GM12891 (cell line): Measurements from ENCODE around the gene GALNT9.

Experiments used
- DNase-seq: peaks from one replicate; pipeline ENCODE4 v3.0.0; 2011; ENCODE audit warnings: low spot score; ENCODE audit not compliant: insufficient read length
- FAIRE-seq: peaks from 2 replicates; lab custom pipeline; 2011; peaks lifted over from hg19 to GRCh38; lab: Jason Lieb, UNC
- PAX5 ChIP-seq: IDR thresholded peaks from 2 replicates; pipeline ENCODE4 v1.6.1; 2011; ENCODE audit warnings: low read length, moderate library complexity, mild to moderate bottlenecking; ENCODE audit not compliant: insufficient read depth, severe bottlenecking
- POLR2A ChIP-seq: IDR thresholded peaks from 2 replicates; pipeline ENCODE4 v1.6.1; 2011; ENCODE audit warnings: low read depth, low read length, control low read depth
- POLR2AphosphoS5 ChIP-seq: IDR thresholded peaks from 2 replicates; pipeline ENCODE4 v1.6.1; 2011; ENCODE audit warnings: low read depth, low read length, control low read depth
- POU2F2 ChIP-seq: IDR thresholded peaks from 2 replicates; pipeline ENCODE4 v1.6.1; 2011; ENCODE audit warnings: low read depth, mild to moderate bottlenecking, control low read depth, low read length, moderate library complexity
- SPI1 ChIP-seq: IDR thresholded peaks from 2 replicates; pipeline ENCODE4 v1.6.1; 2011; ENCODE audit warnings: low read depth, low read length, control low read depth
- TAF1 ChIP-seq: IDR thresholded peaks from 2 replicates; pipeline ENCODE4 v1.6.1; 2011; ENCODE audit warnings: low read depth, low read length, control low read depth

The GALNT9 gene

GRCh38 chr12:132170094-132170636, 159.2 kb downstream of the GALNT9 start:
- FAIRE-seq (no peak), DNase-seq (no peak)
- TF ChIP-seq PAX5 = no peak
- no peak for TF ChIP-seq POLR2A
- no peak for TF ChIP-seq SPI1
- TF ChIP-seq TAF1 = no peak
- TF ChIP-seq POLR2AphosphoS5 = no peak
- no peak for TF ChIP-seq POU2F2

DNA sequence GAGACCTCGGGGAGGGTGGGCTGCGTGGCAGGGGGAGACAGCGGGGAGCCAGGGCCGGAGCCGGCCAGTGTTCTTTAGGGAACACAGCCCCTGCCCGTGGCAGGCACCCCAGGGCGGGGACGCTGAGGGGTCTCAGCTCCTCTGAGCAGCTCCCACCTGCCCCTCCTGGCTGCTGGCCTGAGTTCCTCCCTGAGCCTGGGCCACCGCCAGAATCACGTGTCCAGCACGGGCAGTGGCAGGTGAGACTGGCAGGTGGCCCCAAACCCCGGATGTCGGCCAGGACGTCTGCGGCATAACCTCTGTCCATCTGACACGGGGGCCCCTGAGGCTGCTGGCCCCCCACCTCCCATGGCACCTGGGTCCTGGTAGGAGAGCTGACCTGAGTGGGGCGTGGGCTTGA, 160.0 kb downstream of the GALNT9 start:
- FAIRE-seq = no peak
- TF ChIP-seq TAF1 (no peak), SPI1 (no peak), PAX5 (no peak), POU2F2 (no peak), POLR2A (no peak), POLR2AphosphoS5 (no peak)
- DNase-seq = no peak

GRCh38 chr12:132168311-132169031, 160.9 kb downstream of the GALNT9 start:
- no peak for FAIRE-seq
- TF ChIP-seq POLR2AphosphoS5 (no peak), PAX5 (no peak), TAF1 (no peak), POLR2A (no peak), SPI1 (no peak), POU2F2 (no peak)
- DNase-seq = no peak

- no peak for DNase-seq
- no peak for FAIRE-seq
- TF ChIP-seq POLR2AphosphoS5 = no peak
- no peak for TF ChIP-seq TAF1
- TF ChIP-seq POLR2A = no peak
- TF ChIP-seq PAX5 = no peak
- TF ChIP-seq POU2F2 = no peak
- TF ChIP-seq SPI1 = no peak
Measured at GRCh38 chr12:132167611-132168310, 161.6 kb downstream of the GALNT9 start.

GRCh38 chr12:132166801-132167591, 162.4 kb downstream of the GALNT9 start:
- no peak for FAIRE-seq
- TF ChIP-seq SPI1 (no peak), POU2F2 (no peak), POLR2AphosphoS5 (no peak), POLR2A (no peak), PAX5 (no peak), TAF1 (no peak)
- DNase-seq = no peak

GRCh38 chr12:132166093-132166492, 163.3 kb downstream of the GALNT9 start:
- TF ChIP-seq POLR2A = no peak
- no peak for TF ChIP-seq TAF1
- no peak for TF ChIP-seq POLR2AphosphoS5
- no peak for TF ChIP-seq POU2F2
- no peak for TF ChIP-seq PAX5
- no peak for TF ChIP-seq SPI1
- FAIRE-seq = no peak
- no peak for DNase-seq

DNA sequence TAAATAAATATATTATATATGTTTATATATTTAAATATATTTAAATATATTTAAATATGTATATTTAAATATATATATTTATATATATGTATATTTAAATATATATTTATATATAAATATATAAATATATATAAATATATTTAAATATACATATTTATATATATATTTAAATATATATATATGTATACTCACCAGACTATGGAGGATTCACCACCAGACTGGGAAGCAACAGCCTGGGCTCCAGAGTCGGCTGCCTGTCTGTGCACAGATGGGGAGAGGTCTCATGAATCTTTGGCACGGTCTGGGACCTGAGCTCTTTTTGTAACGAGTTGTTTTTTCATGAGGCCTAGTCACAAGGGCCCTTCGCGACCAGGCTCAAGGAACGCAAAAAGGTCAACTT, 163.8 kb downstream of the GALNT9 start:
- FAIRE-seq = no peak
- TF ChIP-seq PAX5 (no peak), POU2F2 (no peak), POLR2AphosphoS5 (no peak), POLR2A (no peak), TAF1 (no peak), SPI1 (no peak)
- DNase-seq = no peak

DNA sequence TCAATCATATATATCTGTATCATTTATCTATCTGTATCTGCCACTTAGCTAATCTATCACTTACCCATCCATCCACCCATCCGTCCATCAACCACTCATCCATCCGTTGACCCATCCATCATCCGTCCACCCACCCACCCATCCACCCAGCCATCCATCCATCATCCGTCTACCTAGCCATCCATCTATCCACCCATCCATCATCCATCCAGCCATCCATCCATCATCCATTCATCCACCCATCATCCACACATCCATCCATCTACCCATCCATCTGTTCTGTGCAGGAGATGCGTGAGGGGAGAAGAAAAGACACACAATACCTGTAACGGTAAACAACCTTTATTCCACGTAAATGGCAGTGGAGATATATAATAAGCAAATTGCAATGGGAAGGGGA, 165.0 kb downstream of the GALNT9 start:
- FAIRE-seq = no peak
- TF ChIP-seq POLR2AphosphoS5 (no peak), TAF1 (no peak), PAX5 (no peak), POLR2A (no peak), POU2F2 (no peak), SPI1 (no peak)
- DNase-seq = no peak

DNA sequence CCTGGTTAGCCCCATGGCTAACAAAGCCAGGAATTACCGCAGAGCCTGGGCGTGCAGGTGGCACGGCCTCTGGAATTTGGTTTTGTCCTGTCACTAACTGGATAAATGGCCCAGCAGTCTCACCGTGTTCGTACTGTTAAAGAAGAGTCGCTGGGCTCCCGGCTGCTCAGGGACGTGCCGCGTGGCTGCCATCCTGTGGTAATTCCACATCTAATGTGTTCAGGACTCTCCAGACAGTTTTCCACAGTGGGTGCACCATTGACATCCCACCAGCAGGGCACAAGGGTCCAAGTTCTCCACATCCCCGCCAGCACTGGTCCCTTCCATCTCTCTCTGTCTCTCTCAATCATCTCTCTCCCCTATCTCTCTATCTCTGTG, 165.5 kb downstream of the GALNT9 start:
- FAIRE-seq (no peak), DNase-seq (no peak)
- TF ChIP-seq TAF1 (no peak), POLR2A (no peak), SPI1 (no peak), POLR2AphosphoS5 (no peak), PAX5 (no peak), POU2F2 (no peak)
